Mucosa of rectum (tissue), 2 donors: ENCODE measurements around the gene SIAH2.
A peak's percentile ranks its signal among the peaks of the same experiment; 100 is the strongest.

ENCODE experiments used
- H3K27ac ChIP-seq, 2 donors: one replicate each; pipeline ENCODE4 v1.7.0; 2013; ENCODE audit warnings: inconsistent platforms in 2 of 2, low read depth in 2 of 2, low read length in 2 of 2
- H3K27me3 ChIP-seq, 2 donors: one replicate each; pipeline ENCODE4 v1.7.0; 2013; ENCODE audit warnings: low read length in 2 of 2; ENCODE audit not compliant: control insufficient read depth in 2 of 2, insufficient read depth in 2 of 2
- H3K36me3 ChIP-seq, 2 donors: one replicate each; pipeline ENCODE4 v1.7.0; 2013; ENCODE audit warnings: low read length in 2 of 2; ENCODE audit not compliant: control insufficient read depth in 2 of 2, insufficient read depth in 2 of 2
- H3K4me1 ChIP-seq, 2 donors: one replicate each; pipeline ENCODE4 v1.7.0; 2013; ENCODE audit warnings: low read length in 2 of 2, mild to moderate bottlenecking in 1 of 2; ENCODE audit not compliant: control insufficient read depth in 2 of 2, insufficient read depth in 2 of 2
- H3K4me3 ChIP-seq, 2 donors: one replicate each; pipeline ENCODE4 v1.7.0; 2013; ENCODE audit warnings: low read length in 2 of 2
- H3K9ac ChIP-seq, 2 donors: one replicate each; pipeline ENCODE4 v1.7.0; 2013; ENCODE audit warnings: low read length in 2 of 2, low read depth in 1 of 2, mild to moderate bottlenecking in 1 of 2
- H3K9me3 ChIP-seq, 2 donors: one replicate each; pipeline ENCODE4 v1.7.0; 2013; ENCODE audit warnings: low read length in 2 of 2; ENCODE audit not compliant: control insufficient read depth in 2 of 2
- donor health status: healthy.
- donor health status: Normal muscosa, but diverticular disease.

The SIAH2 gene

GRCh38 chr3:150761831-150762661 is 923 bp downstream of the SIAH2 start:
- H3K9me3 ChIP-seq = no peaks in the 10 kb centered on the region
- H3K36me3 ChIP-seq = peaks cover 0 to 5% of the 10 kb centered on the region in 2 donors
- H3K9ac ChIP-seq = peak overlapping the region; percentile 95 to 97
- H3K4me1 ChIP-seq = peaks cover 24 to 48% of the 10 kb centered on the region in 2 donors
- no peaks in the 10 kb centered on the region for H3K27me3 ChIP-seq
- peak overlapping the region; percentile 89 to 91 for H3K4me3 ChIP-seq
- peak overlapping the region; percentile 98 to 99 for H3K27ac ChIP-seq

- no peaks in the 10 kb centered on the region for H3K9me3 ChIP-seq
- H3K36me3 ChIP-seq = peaks cover 0 to 5% of the 10 kb centered on the region in 2 donors
- H3K27me3 ChIP-seq = no peaks in the 10 kb centered on the region
- H3K4me3 ChIP-seq = peak overlapping the region; percentile 89 to 91
- peaks cover 27 to 57% of the 10 kb centered on the region in 2 donors for H3K4me1 ChIP-seq
- peak overlapping the region; percentile 57 to 64 for H3K9ac ChIP-seq
- peak overlapping the region; percentile 52 to 99 for H3K27ac ChIP-seq
These were observed 2.4 kb downstream of the SIAH2 start for GRCh38 chr3:150760431-150761200.

GRCh38 chr3:150759947-150760346 is 3.0 kb downstream of the SIAH2 start:
- peaks cover 25 to 57% of the 10 kb centered on the region in 2 donors for H3K4me1 ChIP-seq
- H3K27me3 ChIP-seq = no peaks in the 10 kb centered on the region
- H3K9me3 ChIP-seq = no peaks in the 10 kb centered on the region
- H3K36me3 ChIP-seq = peaks cover 0 to 5% of the 10 kb centered on the region in 2 donors
- peak overlapping the region; percentile 57 to 64 for H3K9ac ChIP-seq
- peak overlapping the region; percentile 52 to 99 for H3K27ac ChIP-seq
- H3K4me3 ChIP-seq = peak overlapping the region in 1 of 2 donors; percentile 89

- Histone ChIP-seq H3K9me3 (no peaks in the 10 kb centered on the region), H3K9ac (no peak overlapping the region), H3K36me3 (peaks cover 0 to 5% of the 10 kb centered on the region in 2 donors), H3K27ac (peak overlapping the region in 1 of 2 donors; percentile 52), H3K4me3 (no peak overlapping the region), H3K27me3 (no peaks in the 10 kb centered on the region), H3K4me1 (peaks cover 22 to 51% of the 10 kb centered on the region in 2 donors)
These were observed 3.6 kb downstream of the SIAH2 start for GRCh38 chr3:150759319-150759718.

- Histone ChIP-seq H3K27me3 (no peaks in the 10 kb centered on the region), H3K27ac (peak overlapping the region in 1 of 2 donors; percentile 65), H3K4me3 (no peak overlapping the region), H3K4me1 (peaks cover 20 to 53% of the 10 kb centered on the region in 2 donors), H3K9me3 (no peaks in the 10 kb centered on the region), H3K9ac (no peak overlapping the region), H3K36me3 (peaks cover 0 to 5% of the 10 kb centered on the region in 2 donors)
These were observed 5.2 kb downstream of the SIAH2 start for GRCh38 chr3:150757768-150758167.

GRCh38 chr3:150757364-150757763 is 5.6 kb downstream of the SIAH2 start:
- Histone ChIP-seq H3K9ac (no peak overlapping the region), H3K4me1 (peaks cover 25 to 54% of the 10 kb centered on the region in 2 donors), H3K36me3 (peaks cover 0 to 5% of the 10 kb centered on the region in 2 donors), H3K27ac (peak overlapping the region in 1 of 2 donors; percentile 65), H3K9me3 (no peaks in the 10 kb centered on the region), H3K4me3 (no peak overlapping the region), H3K27me3 (no peaks in the 10 kb centered on the region)

- H3K36me3 ChIP-seq = peaks cover 0 to 5% of the 10 kb centered on the region in 2 donors
- H3K4me3 ChIP-seq = peak overlapping the region in 1 of 2 donors; percentile 13
- H3K27ac ChIP-seq = peak overlapping the region; percentile 48 to 65
- no peaks in the 10 kb centered on the region for H3K9me3 ChIP-seq
- H3K27me3 ChIP-seq = no peaks in the 10 kb centered on the region
- peaks cover 32 to 62% of the 10 kb centered on the region in 2 donors for H3K4me1 ChIP-seq
- H3K9ac ChIP-seq = no peak overlapping the region
These were observed 6.4 kb downstream of the SIAH2 start for GRCh38 chr3:150756491-150757059.

GRCh38 chr3:150755902-150756301 is 7.1 kb downstream of the SIAH2 start:
- Histone ChIP-seq H3K27ac (peak overlapping the region; percentile 38 to 65), H3K27me3 (no peaks in the 10 kb centered on the region), H3K9me3 (no peaks in the 10 kb centered on the region), H3K36me3 (peaks cover 0 to 5% of the 10 kb centered on the region in 2 donors), H3K4me3 (no peak overlapping the region), H3K9ac (no peak overlapping the region), H3K4me1 (peaks cover 39 to 64% of the 10 kb centered on the region in 2 donors)

- H3K27ac ChIP-seq = no peak overlapping the region
- H3K27me3 ChIP-seq = no peaks in the 10 kb centered on the region
- H3K4me1 ChIP-seq = peaks cover 41 to 65% of the 10 kb centered on the region in 2 donors
- peaks cover 0 to 5% of the 10 kb centered on the region in 2 donors for H3K36me3 ChIP-seq
- H3K9me3 ChIP-seq = no peaks in the 10 kb centered on the region
- no peak overlapping the region for H3K9ac ChIP-seq
- no peak overlapping the region for H3K4me3 ChIP-seq
These were observed 8.1 kb downstream of the SIAH2 start for GRCh38 chr3:150754896-150755295.
